Panc1 (cell line): ENCODE measurements around the gene MAP3K4. TPM values are rescaled to one million over a fixed set of nuclear protein-coding genes. Genes with fewer than 3 reads are reported as not detected.
"Not testable (repeated sequence)": the region's sequence is repeated elsewhere in the genome, so short reads cannot be mapped to it uniquely, and the experiment has no call there.

Experiments
- ATAC-seq: fragments of 200-7000 bp; cut with Tn5 transposase; 2 replicates; pipeline ENCODE4 v1.9.1; 2020; ENCODE audit warnings: mild to moderate bottlenecking, moderate library complexity
- BruUV-seq: library from RNA; stranded (reverse); fragments of 400-500 nt; replicated peaks from 2 replicates; lab custom pipeline; 2021; lab: Mats Ljungman, UMichigan
- CTCF ChIA-PET: fragments of 300-600 bp; sonication (Branson Sonifier 250); formaldehyde crosslinking; loops from one replicate; lab custom pipeline; 2022; ENCODE audit warnings: antibody characterized with exemption; lab: Charles Lee
- POLR2A ChIA-PET: fragments of 300-600 bp; sonication (Branson Sonifier 250); formaldehyde crosslinking; loops from one replicate; lab custom pipeline; 2022; ENCODE audit warnings: antibody characterized with exemption; lab: Charles Lee
- DNase-seq: peaks from one replicate; pipeline ENCODE4 v3.0.0-alpha.2; 2010; ENCODE audit warnings: low read depth, low spot score
- H3K27ac ChIP-seq: 2 replicates; pipeline ENCODE4 v1.5.1; 2011; ENCODE audit warnings: mild to moderate bottlenecking, low read length, inconsistent platforms
- H3K27me3 ChIP-seq: fragments of 200-500 bp; sonication (Bioruptor generic); 2 replicates; pipeline ENCODE4 v1.6.0; 2014; ENCODE audit warnings: low read length, inconsistent platforms; ENCODE audit not compliant: control insufficient read depth, insufficient read depth
- H3K36me3 ChIP-seq: fragments of 200-500 bp; sonication (Bioruptor generic); 2 replicates; pipeline ENCODE4 v1.5.1; 2014; ENCODE audit warnings: inconsistent platforms, mild to moderate bottlenecking, low read length, moderate library complexity; ENCODE audit not compliant: control insufficient read depth, insufficient read depth
- H3K4me1 ChIP-seq: 2 replicates; pipeline ENCODE4 v1.5.1; 2011; ENCODE audit warnings: inconsistent platforms, mild to moderate bottlenecking, low read length, moderate library complexity; ENCODE audit not compliant: control insufficient read depth, insufficient read depth
- H3K4me3 ChIP-seq, 2 experiments: 2 replicates each; pipeline ENCODE4 v1.5.1; 2011 to 2012; ENCODE audit warnings: low read depth in 2 of 2, low read length in 2 of 2, mild to moderate bottlenecking in 2 of 2, inconsistent platforms in 1 of 2, moderate library complexity in 1 of 2
- H3K9me3 ChIP-seq: fragments of 200-500 bp; sonication (Bioruptor generic); 2 replicates; pipeline ENCODE4 v1.5.1; 2014; ENCODE audit warnings: low read depth, mild to moderate bottlenecking, inconsistent platforms, low read length, moderate library complexity; ENCODE audit not compliant: control insufficient read depth, insufficient read depth
- CTCF ChIP-seq: fragments of 450-650 bp; IDR thresholded peaks from 2 replicates; pipeline ENCODE4 v1.5.1; 2017; ENCODE audit warnings: mild to moderate bottlenecking
- POLR2AphosphoS5 ChIP-seq: IDR thresholded peaks from 2 replicates; pipeline ENCODE4 v1.6.1; 2012; ENCODE audit warnings: mild to moderate bottlenecking, low read depth, low read length, moderate library complexity
- REST ChIP-seq, 2 experiments: IDR thresholded peaks; 2 replicates each; pipeline ENCODE4 v1.6.1; 2011 to 2012; ENCODE audit warnings: low read depth in 2 of 2, control low read depth in 1 of 2, low read length in 1 of 2, mild to moderate bottlenecking in 1 of 2, moderate library complexity in 1 of 2; ENCODE audit not compliant: insufficient read depth in 1 of 2
- SIN3A ChIP-seq: IDR thresholded peaks from 2 replicates; pipeline ENCODE4 v1.6.1; 2012; ENCODE audit warnings: low read depth, mild to moderate bottlenecking, low read length, moderate library complexity, borderline replicate concordance; ENCODE audit not compliant: insufficient read depth
- TCF7L2 ChIP-seq: IDR thresholded peaks from 2 replicates; pipeline ENCODE4 v1.6.1; 2011; ENCODE audit warnings: mild to moderate bottlenecking, low read depth, low read length, inconsistent platforms
- in situ Hi-C: cut with HindIII; loops from 2 replicates; pipeline ENCODE4 v1.10.0; 2016; ENCODE audit warnings: low sequenced_read_pairs, low pct_unique_long_range_greater_than_20kb
- intact Hi-C: fragments of 100-400 bp; cut with micrococcal nuclease; formaldehyde crosslinking; loops from one replicate; pipeline ENCODE4 v1.10.0; 2022; ENCODE audit not compliant: unreplicated experiment
- total RNA-seq: library from RNA; stranded (reverse); gene quantifications from one replicate; pipeline ENCODE4 v1.2.1, GENCODE V29; 2021; ENCODE audit not compliant: unreplicated experiment

MAP3K4 gene
- total RNA-seq, 1 experiment from 2014 or later: 49.3 TPM

GRCh38 chr6:160972111-160972510 lies 19.5 kb upstream of the MAP3K4 start:
- DNase-seq (no peak), ATAC-seq (no peak)
- Histone ChIP-seq H3K27me3 (no peaks in the 10 kb centered on the region), H3K36me3 (no peaks in the 10 kb centered on the region), H3K4me3 (no peak overlapping the region), H3K9me3 (no peaks in the 10 kb centered on the region), H3K4me1 (no peaks in the 10 kb centered on the region), H3K27ac (no peak overlapping the region)
- in situ Hi-C loops: no loop called here
- TF ChIP-seq TCF7L2: no peak
- TF ChIP-seq POLR2AphosphoS5: no peak
- TF ChIP-seq REST (IDR thresholded peaks at IDR 0.05; ENCODE audit: insufficient read depth in 1 of 2, low read depth in 2 of 2, low read length in 1 of 2): no peak
- TF ChIP-seq CTCF: no peak
- no peak for TF ChIP-seq SIN3A
- intact Hi-C loops: no loop called here
- POLR2A ChIA-PET: no interaction called here
- CTCF ChIA-PET: interaction anchor here (0.6 kb wide), 1 partner anchor 77 kb away, joined by 3 read pairs; no protein-coding TSS in a partner anchor
- BruUV-seq: no TSS peak

GRCh38 chr6:160972594-160972993 lies 19.0 kb upstream of the MAP3K4 start:
- H3K4me3 ChIP-seq, H3K27ac ChIP-seq, BruUV-seq, H3K36me3 ChIP-seq, H3K4me1 ChIP-seq, ATAC-seq, DNase-seq, in situ Hi-C loops, intact Hi-C loops, H3K27me3 ChIP-seq, POLR2A ChIA-PET, H3K9me3 ChIP-seq: not testable (repeated sequence)
- CTCF ChIA-PET: interaction anchor here (0.6 kb wide), 1 partner anchor 77 kb away, joined by 3 read pairs; no protein-coding TSS in a partner anchor

GRCh38 chr6:160973311-160974250 lies 18.0 kb upstream of the MAP3K4 start:
- no peak for DNase-seq
- no peaks in the 10 kb centered on the region for H3K27me3 ChIP-seq
- ATAC-seq: no peak
- no peaks in the 10 kb centered on the region for H3K4me1 ChIP-seq
- H3K36me3 ChIP-seq: no peaks in the 10 kb centered on the region
- CTCF ChIA-PET: no interaction called here
- no peaks in the 10 kb centered on the region for H3K9me3 ChIP-seq
- no peak overlapping the region for H3K4me3 ChIP-seq
- in situ Hi-C loops (no loop called here), intact Hi-C loops (no loop called here)
- BruUV-seq: no TSS peak
- H3K27ac ChIP-seq: no peak overlapping the region
- TF ChIP-seq REST (IDR thresholded peaks at IDR 0.05; ENCODE audit: insufficient read depth in 1 of 2, low read depth in 2 of 2, low read length in 1 of 2) (no peak), CTCF (no peak), TCF7L2 (no peak), SIN3A (no peak), POLR2AphosphoS5 (no peak)
- POLR2A ChIA-PET: no interaction called here
